Activated T-helper 1 cell treated with anti-CD3 and anti-CD28 coated beads, Interleukin-12 subunit alpha, Interleukin-12 subunit beta, Interleukin-2, Interleukin-4 antibody, amounts not matched to agents 30 ng/mL and 10 ng/mL and 1 ng/mL, durations not matched to agents 14 hours and 24 hours and 36 hours (primary cell): ENCODE data around the gene TTLL11. TPM values are rescaled to one million over a fixed set of nuclear protein-coding genes. Genes with fewer than 3 reads are reported as not detected.

Experiments used
- DNase-seq: peaks from one replicate; pipeline ENCODE4 v3.0.0; 2021; ENCODE audit warnings: low spot score
- H3K27ac Mint-ChIP-seq: one replicate; pipeline ENCODE4 v1.8.0; 2021; ENCODE audit warnings: mild to moderate bottlenecking, mixed read lengths
- H3K27me3 Mint-ChIP-seq: one replicate; pipeline ENCODE4 v1.8.0; 2022; ENCODE audit warnings: mild to moderate bottlenecking, moderate library complexity, mixed read lengths; ENCODE audit not compliant: insufficient read depth
- H3K36me3 Mint-ChIP-seq: one replicate; pipeline ENCODE4 v1.8.0; 2021; ENCODE audit warnings: low read depth, mixed read lengths
- H3K4me1 Mint-ChIP-seq: one replicate; pipeline ENCODE4 v1.8.0; 2021; ENCODE audit warnings: low read depth, mixed read lengths
- H3K4me3 Mint-ChIP-seq: one replicate; pipeline ENCODE4 v1.8.0; 2021; ENCODE audit warnings: mild to moderate bottlenecking, moderate library complexity, mixed read lengths
- H3K9me3 Mint-ChIP-seq: one replicate; pipeline ENCODE4 v1.8.0; 2021; ENCODE audit warnings: mixed read lengths
- intact Hi-C: fragments of 100-400 bp; cut with micrococcal nuclease; formaldehyde crosslinking; loops from one replicate; pipeline ENCODE4 v1.15.1; 2024
- total RNA-seq: library from RNA; stranded (reverse); gene quantifications from 2 replicates; pipeline ENCODE4 v1.2.3, GENCODE V29; 2022

The TTLL11 gene
- total RNA-seq, 1 donor from 2014 or later = 3.0 TPM

DNA sequence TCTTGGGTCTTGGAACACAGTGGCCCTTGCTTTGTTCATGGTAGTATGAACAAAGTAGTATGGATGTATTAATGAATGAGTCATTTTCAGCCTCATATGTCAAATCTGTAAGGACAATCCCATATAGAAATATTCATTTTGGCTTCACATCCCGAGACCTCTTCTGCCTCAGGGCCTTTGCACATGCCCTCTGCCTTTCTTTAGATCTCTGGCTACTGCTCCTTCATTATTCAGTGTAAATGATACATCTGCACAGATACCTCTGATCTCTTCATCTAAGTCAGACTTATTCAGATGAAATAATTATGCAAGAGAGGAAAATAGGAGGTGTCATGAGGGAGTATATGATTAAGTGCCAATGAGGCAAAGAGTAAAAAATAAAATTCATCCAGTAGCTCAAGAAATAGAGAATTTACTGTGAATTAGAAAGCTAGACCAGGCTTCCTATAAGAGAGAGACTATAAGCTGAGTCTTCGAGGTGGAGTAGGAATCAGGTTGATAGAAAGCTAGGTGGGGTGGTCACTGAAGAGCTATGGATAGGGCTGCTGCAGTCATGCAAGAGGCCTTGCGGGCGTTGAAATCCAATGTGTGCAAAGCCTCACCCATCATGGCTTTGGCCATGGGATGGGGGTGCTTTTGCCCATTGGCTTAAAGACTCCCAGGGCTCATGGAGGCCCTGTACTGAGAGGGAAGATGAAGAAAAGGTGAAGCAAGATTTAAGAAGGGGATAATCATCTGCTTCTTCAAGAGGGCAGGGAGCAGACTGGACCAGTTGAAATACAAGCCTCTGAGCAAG, 3.7 kb upstream of the TTLL11 start:
- Mint-ChIP-seq H3K4me3 (no peak overlapping the region), H3K4me1 (peaks cover 23% of the 10 kb centered on the region), H3K36me3 (peaks cover under 1% of the 10 kb centered on the region), H3K9me3 (no peaks in the 10 kb centered on the region), H3K27ac (no peak overlapping the region), H3K27me3 (peaks cover 18% of the 10 kb centered on the region)
- intact Hi-C loops = loop anchor here (10.0 kb wide), 1 partner anchor 808 kb away; the partner anchor contains the start of gene RC3H2
- DNase-seq = no peak

DNA sequence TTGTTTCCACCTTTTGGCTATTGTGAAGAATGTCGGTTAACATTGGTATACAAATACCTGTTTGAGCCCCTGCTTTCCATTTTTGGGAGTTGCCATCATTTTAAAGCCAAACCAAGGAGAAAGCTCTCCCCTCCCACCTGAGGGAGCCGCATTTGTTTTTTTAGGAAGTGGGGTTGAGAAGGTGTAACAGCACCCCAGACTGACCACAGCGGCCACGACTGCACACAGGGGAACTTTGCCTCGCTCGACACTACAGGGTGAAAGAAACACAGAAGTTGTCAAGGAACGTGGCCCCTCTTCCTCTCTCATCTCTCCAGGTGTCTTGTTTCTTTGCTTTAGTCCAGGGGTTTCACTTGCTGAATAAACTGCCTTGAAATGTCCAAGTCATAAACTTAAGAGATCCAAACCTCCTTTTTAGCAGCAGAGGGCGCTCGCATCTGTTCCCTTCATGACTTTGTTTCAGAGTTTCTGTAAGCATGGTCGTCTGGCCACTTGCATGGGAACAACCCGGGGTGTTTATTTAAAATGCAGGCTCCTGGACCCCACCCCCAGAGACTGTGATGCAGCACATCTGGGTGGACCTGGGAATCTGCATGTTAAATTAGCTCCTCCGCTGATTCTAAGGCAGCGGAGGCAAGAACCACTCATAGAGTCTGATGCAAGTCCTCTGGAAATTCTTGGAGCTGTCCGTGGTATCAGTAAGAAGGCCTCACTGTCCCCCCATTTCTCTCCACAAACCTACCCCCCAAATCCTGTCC, 2.1 kb upstream of the TTLL11 start:
- peaks cover 30% of the 10 kb centered on the region for H3K4me1 Mint-ChIP-seq
- peaks cover 18% of the 10 kb centered on the region for H3K27me3 Mint-ChIP-seq
- no peak overlapping the region for H3K27ac Mint-ChIP-seq
- H3K9me3 Mint-ChIP-seq = no peaks in the 10 kb centered on the region
- H3K36me3 Mint-ChIP-seq = peaks cover 5% of the 10 kb centered on the region
- peak; percentile 35 for DNase-seq
- peak overlapping the region; percentile 27 for H3K4me3 Mint-ChIP-seq
- intact Hi-C loops = loop anchor here (1.0 to 10.0 kb wide), 3 partner anchors 255 to 810 kb away; partner anchors contain the start of gene RC3H2

DNA sequence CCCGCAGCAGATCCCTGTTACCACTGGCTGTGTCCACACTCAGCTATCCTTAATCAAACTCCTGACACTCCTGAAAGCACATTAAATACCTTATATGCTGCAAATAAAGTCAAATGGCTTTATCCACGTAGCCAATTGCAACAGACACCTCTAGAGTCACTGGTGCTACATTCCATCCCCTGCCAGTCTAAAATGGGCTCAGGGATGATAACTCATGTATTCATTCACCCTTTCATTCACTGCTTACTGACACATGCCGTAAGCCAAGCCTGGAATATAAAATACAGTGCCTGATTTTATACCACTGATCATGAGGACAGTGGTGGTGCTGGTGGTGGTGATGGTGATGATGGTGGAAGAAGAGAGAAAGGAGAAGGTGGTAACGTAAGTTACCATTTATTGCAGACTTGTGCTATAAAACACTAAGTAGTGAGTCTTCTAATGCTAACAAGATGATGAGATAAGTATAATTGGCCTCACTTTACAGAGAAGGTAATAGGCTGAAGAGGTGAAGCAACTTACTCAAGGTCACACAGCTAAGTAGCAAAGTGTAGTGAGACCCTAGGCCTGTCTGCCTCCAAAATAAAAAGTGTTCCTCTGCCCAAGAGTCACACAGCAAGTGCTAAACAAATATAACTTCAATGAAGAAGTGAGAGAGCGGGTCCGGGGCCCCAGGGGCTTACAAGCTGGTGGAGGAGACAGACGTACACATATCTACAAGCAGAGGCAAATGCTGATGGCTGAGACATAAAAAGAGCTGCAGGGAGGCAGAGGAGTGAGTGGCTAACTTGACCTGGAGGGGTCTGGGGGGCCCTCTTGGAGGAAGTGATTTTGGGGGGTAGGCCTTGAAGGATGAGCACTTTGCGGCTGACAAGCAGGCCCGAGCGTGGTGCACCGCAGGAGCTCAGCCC, 1.2 kb downstream of the TTLL11 start:
- peak overlapping the region; percentile 73 for H3K27ac Mint-ChIP-seq
- peaks cover 5% of the 10 kb centered on the region for H3K36me3 Mint-ChIP-seq
- peaks cover 25% of the 10 kb centered on the region for H3K4me1 Mint-ChIP-seq
- H3K9me3 Mint-ChIP-seq = no peaks in the 10 kb centered on the region
- H3K4me3 Mint-ChIP-seq = peak overlapping the region; percentile 84
- intact Hi-C loops = loop anchor here (2.0 to 10.0 kb wide), 8 partner anchors 41 to 1511 kb away; partner anchors contain the start of genes CDK5RAP2, MRRF, PDCL and RAB14
- H3K27me3 Mint-ChIP-seq = peaks cover 10% of the 10 kb centered on the region
- DNase-seq = no peak

DNA sequence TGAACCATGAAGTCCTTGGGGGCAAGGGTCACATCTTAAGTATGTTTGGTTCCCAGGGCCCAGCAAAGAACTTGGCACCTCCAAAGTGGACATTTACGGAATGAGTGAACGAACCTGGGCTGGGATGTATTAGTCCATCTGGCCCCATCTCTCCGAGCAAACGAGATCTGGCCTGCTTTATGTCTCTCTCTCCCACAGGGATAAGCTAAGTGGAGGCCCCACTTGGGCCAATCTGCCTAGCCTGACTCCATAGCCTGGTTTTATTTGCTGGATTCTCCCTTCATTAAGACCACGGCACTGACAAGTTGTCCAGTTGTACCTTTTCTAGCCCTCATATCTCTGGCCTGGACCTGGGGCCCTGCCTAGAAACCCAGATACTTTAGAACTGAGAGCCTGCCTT, 2.1 kb downstream of the TTLL11 start:
- H3K4me3 Mint-ChIP-seq = peak overlapping the region; percentile 84
- H3K4me1 Mint-ChIP-seq = peaks cover 25% of the 10 kb centered on the region
- peaks cover 5% of the 10 kb centered on the region for H3K36me3 Mint-ChIP-seq
- H3K9me3 Mint-ChIP-seq = no peaks in the 10 kb centered on the region
- intact Hi-C loops = loop anchor here (5.0 to 10.0 kb wide), 4 partner anchors 814 to 1246 kb away; partner anchors contain the start of genes RAB14, RC3H2 and STRBP
- no peak for DNase-seq
- H3K27me3 Mint-ChIP-seq = peaks cover 10% of the 10 kb centered on the region
- no peak overlapping the region for H3K27ac Mint-ChIP-seq

DNA sequence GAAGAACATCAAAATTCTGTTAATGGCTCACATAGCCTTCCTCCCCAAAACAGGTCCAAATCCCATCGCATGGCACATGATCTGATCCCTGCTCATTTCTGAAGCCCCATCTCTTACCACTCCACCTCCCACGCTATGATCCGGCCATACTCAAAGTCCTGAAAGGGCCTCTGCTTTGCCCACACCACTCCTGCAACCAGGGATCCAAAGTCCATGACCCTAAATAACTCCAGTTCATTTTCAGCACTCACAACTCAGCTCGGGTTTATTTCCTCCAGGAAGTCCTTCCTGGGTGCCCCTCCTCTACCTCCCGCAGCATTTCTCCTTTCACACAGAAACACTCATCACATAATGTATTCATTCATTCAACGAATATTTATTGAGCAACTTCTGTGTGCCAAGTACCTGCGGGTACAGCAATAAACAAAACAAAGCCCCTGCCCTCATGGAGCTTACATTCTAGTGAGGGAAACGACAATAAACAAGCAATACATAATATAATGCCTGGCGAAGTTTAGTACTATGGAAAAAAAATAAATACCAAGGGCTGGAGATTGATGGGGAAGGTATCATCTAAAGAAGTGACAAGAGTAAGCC, 2.7 kb downstream of the TTLL11 start:
- Mint-ChIP-seq H3K4me3 (no peak overlapping the region), H3K9me3 (no peaks in the 10 kb centered on the region), H3K36me3 (peaks cover 5% of the 10 kb centered on the region), H3K4me1 (peaks cover 24% of the 10 kb centered on the region), H3K27me3 (peaks cover 10% of the 10 kb centered on the region), H3K27ac (no peak overlapping the region)
- DNase-seq = no peak
- intact Hi-C loops = loop anchor here (5.0 to 10.0 kb wide), 4 partner anchors 814 to 1247 kb away; partner anchors contain the start of genes RAB14, RC3H2 and STRBP

DNA sequence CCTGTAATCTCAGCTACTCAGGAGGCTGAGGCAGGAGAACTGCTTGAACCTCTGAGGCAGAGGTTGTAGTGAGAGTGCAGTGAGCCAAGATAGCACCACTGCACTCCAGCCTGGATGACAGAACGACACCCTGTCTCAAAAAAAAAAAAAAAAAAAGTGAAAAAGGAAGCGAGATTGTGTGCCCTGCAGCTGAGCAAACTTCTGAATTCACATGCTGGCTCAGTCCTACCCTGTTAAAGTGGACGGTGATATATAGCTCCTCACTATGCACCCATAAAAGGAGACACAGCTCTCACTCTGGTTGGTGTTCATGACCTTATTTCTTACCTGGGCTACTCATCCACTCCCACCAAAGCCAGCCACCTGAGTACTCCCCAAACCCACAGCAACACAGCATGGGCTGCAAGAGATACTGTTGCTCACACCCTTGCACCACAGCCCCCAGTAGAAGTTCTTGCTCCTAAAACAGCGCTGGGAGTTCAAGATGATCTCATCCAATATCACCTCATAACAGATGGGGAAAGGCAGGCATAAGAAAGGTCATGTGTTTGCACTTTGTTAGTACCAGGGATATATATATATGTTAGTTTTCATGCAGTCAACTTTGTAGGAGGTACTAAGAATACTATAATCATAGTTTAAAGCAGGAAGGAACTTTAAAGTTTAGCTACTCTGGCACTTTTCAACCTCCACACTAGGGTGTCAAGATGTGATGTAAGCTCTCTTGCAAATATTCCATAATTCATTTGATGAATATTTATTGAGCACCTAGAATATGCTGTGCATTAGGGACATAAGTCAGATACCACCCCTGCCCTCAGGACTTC, 4.0 kb downstream of the TTLL11 start:
- Mint-ChIP-seq H3K4me1 (peaks cover 13% of the 10 kb centered on the region), H3K36me3 (peaks cover 5% of the 10 kb centered on the region), H3K9me3 (no peaks in the 10 kb centered on the region), H3K4me3 (no peak overlapping the region), H3K27me3 (peaks cover 6% of the 10 kb centered on the region), H3K27ac (no peak overlapping the region)
- no peak for DNase-seq
- intact Hi-C loops = no loop called here

DNA sequence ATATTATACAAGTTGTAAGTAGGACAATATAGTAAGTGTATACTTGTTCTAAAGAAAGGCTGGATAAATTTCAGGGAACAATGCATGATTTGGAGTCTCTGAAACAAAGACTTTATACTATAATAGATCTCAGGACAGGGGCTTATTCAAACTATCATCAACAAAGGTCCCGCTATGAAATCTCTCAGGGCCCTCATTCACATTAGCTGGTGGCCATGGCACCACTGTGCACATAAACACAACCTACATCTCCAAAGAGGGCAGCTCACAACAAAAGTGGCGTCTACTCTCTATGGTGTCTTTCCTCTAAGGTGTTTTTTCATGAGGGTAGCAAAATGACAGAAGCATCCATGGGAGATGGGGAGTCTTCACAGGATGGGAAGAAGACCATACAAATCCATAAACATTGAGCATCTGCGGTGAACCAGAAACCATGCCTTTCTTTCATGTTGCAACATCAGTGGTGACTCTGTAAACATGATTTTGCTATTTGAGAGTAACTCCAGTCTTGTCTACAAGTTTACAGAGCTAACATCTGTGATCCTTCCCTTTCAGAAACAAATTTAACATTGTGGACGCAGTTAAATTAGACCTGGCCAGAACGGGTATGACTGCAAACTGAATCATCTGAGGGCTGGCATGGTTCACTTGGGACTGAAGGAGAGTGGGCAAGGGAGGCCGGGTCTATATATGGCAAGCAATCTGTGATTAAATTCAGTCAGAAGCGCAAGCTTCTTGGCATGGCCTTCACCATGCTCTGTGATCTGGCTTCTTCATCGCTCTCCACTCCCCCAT, 5.5 kb downstream of the TTLL11 start:
- H3K36me3 Mint-ChIP-seq = peaks cover 5% of the 10 kb centered on the region
- intact Hi-C loops = no loop called here
- H3K27ac Mint-ChIP-seq = no peak overlapping the region
- no peak overlapping the region for H3K4me3 Mint-ChIP-seq
- peaks cover 13% of the 10 kb centered on the region for H3K4me1 Mint-ChIP-seq
- no peaks in the 10 kb centered on the region for H3K27me3 Mint-ChIP-seq
- no peaks in the 10 kb centered on the region for H3K9me3 Mint-ChIP-seq
- DNase-seq = no peak

DNA sequence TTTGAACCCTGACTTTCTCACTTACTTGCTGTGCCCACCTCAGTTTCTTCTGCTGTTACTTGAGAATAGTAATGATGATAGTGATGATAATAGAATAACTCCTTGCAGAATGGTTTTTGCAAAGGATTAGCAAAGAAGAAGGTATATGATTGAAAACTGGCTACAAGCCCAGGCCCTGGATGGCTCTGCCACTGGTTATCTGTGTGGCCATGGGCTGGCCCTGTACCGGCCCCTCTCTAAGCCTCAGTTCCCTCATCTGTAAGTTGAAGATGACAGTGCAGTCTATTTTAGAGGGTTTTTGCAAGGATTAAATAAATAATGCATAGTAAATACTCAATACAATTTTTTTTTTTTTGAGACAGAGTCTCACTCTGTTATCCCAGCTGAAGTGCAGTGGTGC, 6.2 kb downstream of the TTLL11 start:
- Mint-ChIP-seq H3K36me3 (peaks cover 5% of the 10 kb centered on the region), H3K4me3 (no peak overlapping the region), H3K27me3 (no peaks in the 10 kb centered on the region), H3K9me3 (no peaks in the 10 kb centered on the region), H3K27ac (no peak overlapping the region), H3K4me1 (peaks cover 8% of the 10 kb centered on the region)
- intact Hi-C loops = no loop called here
- no peak for DNase-seq

DNA sequence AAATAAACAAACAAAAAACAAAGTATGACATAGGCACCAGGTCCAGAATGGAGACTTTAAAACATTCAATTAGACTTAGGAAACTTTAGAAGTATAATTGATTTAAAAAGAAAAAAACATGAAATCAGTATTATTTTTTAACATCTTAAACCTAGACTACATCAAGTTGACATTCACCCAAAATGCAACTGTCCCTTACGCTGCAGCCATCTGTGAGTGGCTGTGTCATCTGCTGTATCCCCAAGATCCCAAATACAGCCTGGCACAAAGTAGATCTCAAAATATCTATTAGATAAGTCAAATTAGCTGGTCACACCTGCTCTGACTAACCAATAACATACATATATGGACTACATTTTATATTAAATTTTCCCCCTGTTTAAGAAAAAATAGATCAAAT, 7.8 kb downstream of the TTLL11 start:
- intact Hi-C loops = no loop called here
- Mint-ChIP-seq H3K27me3 (no peaks in the 10 kb centered on the region), H3K36me3 (no peaks in the 10 kb centered on the region), H3K4me3 (no peak overlapping the region), H3K4me1 (no peaks in the 10 kb centered on the region), H3K9me3 (no peaks in the 10 kb centered on the region), H3K27ac (no peak overlapping the region)
- DNase-seq = no peak

DNA sequence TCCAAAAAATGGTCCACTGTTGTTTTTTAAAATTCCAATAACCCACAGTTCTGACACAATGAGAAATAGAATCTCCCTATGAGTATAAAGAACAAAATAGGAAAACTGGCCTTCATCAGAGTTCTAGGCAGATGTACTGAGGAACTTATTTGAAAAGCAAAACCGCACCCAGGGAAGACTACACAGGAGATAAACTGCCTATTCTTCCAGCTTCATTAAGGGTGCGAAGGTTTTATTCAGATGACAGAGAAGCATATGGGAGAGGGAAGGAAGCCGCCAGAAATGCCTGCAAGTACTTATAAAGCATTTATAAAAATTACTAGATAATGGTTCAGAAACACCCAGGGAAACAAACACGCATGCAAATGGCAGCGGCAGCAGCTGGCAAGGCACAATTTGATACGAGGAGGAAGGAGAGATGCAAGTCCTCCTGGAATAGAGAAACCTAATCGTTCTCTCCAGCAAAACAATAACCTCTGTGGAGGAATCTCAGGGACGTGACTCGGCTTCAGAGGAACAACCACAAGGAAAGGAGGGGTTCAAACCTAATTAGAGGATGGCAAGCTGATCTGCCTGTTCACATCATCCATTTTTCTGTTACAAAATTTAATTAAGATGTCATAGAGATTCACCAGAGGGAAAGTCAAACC, 9.0 kb downstream of the TTLL11 start:
- Mint-ChIP-seq H3K4me3 (no peak overlapping the region), H3K27ac (no peak overlapping the region)

More for the DNA sequence above, 9.0 kb downstream of the TTLL11 start:
- H3K4me1 Mint-ChIP-seq = no peaks in the 10 kb centered on the region
- DNase-seq = no peak
- intact Hi-C loops = no loop called here
- H3K36me3 Mint-ChIP-seq = no peaks in the 10 kb centered on the region
- H3K27me3 Mint-ChIP-seq = no peaks in the 10 kb centered on the region
- H3K9me3 Mint-ChIP-seq = no peaks in the 10 kb centered on the region
